Prostate gland (tissue), 2 donors: ENCODE results near the gene ATXN1.

Experiments
- POLR2A ChIP-seq: fragments of 450-650 bp; IDR thresholded peaks from one replicate; pipeline ENCODE4 v1.6.1; 2016; ENCODE audit warnings: antibody characterized with exemption, mild to moderate bottlenecking
- TF ChIP-seq, protein P1 (sequence below), 4 experiments: fragments of 200-600 bp in 2 of 4; fragments of 450-650 bp in 2 of 4; sonication (generic) in 2 of 4; IDR thresholded peaks; 1 replicate in 3 of 4; 2 replicates in 1 of 4; pipeline ENCODE4 v1.5.1; 2016 to 2019; ENCODE audit warnings: antibody characterized with exemption in 4 of 4, mild to moderate bottlenecking in 2 of 4, moderate library complexity in 2 of 4

DNA sequence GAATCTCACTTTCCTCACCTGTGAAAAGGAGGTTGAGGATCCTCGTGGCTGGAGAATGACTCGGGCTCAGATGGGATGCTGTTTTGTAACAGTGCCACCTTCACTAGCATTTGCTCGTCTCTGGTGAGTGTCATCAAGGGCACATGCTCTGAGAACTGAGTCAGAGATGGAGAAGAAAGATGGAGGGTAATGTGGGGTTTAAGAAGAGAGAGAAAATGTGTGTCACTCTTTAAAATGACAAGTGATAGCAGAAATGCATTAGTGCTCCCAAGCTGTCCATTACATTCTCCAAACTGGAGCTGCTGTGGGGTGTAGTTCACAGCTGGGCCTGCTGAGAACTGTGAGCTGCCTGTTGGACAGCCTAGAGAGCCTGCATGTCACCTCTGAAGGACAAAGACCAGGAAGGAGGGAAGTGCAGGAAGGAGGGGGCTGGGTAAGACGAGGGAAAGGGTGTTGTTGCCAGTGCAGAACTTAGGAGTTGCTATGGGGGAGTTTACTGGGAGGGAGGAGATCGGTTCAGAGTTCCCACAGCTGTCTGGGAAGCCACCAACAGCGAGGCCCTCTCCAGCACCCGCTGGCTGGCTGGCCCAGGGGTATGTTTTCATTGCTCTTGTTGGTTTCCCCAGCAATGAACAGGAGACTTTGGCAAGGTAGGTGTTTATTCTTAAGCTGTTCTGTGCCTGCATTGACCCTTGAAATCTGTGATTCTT, 503.1 kb downstream of the ATXN1 start:
- TF ChIP-seq, protein P1, sequence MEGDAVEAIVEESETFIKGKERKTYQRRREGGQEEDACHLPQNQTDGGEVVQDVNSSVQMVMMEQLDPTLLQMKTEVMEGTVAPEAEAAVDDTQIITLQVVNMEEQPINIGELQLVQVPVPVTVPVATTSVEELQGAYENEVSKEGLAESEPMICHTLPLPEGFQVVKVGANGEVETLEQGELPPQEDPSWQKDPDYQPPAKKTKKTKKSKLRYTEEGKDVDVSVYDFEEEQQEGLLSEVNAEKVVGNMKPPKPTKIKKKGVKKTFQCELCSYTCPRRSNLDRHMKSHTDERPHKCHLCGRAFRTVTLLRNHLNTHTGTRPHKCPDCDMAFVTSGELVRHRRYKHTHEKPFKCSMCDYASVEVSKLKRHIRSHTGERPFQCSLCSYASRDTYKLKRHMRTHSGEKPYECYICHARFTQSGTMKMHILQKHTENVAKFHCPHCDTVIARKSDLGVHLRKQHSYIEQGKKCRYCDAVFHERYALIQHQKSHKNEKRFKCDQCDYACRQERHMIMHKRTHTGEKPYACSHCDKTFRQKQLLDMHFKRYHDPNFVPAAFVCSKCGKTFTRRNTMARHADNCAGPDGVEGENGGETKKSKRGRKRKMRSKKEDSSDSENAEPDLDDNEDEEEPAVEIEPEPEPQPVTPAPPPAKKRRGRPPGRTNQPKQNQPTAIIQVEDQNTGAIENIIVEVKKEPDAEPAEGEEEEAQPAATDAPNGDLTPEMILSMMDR (IDR thresholded peaks at IDR 0.05) = no peak
- no peak for TF ChIP-seq POLR2A
